DND-41 (cell line): ENCODE results near the gene CLCN3.

Source experiments
- EZH2 ChIP-seq: IDR thresholded peaks from 3 replicates; pipeline ENCODE4 v1.6.1; 2012; ENCODE audit warnings: borderline replicate concordance, low read depth, mild to moderate bottlenecking, moderate library complexity, low read length, inconsistent platforms; ENCODE audit not compliant: severe bottlenecking
- TF ChIP-seq, protein P1 (sequence below): IDR thresholded peaks from 2 replicates; pipeline ENCODE4 v1.5.1; 2012; ENCODE audit warnings: borderline replicate concordance, low read length, moderate library complexity, mild to moderate bottlenecking; ENCODE audit not compliant: poor library complexity, severe bottlenecking; ENCODE audit errors: extremely low read depth

DNA sequence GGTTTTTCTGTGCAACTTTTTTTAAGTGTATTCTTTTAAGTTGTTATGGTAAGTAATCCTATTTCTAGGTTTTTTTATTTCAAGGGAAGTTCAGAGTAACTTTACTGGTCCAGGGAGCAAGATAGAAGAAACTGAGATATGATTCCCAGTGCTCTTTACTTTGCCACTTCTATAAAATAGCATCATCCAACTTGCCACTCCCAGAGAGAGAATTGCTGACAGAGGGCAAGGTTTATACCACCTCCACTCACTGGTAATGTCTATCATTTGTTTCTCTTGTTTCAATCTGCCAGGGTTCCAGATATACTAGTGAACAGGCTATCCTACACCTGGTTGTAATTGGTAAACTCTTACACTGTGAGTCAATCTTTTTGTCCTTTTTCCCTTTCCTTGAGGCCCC is 3.5 kb upstream of the CLCN3 start:
- TF ChIP-seq, protein P1, sequence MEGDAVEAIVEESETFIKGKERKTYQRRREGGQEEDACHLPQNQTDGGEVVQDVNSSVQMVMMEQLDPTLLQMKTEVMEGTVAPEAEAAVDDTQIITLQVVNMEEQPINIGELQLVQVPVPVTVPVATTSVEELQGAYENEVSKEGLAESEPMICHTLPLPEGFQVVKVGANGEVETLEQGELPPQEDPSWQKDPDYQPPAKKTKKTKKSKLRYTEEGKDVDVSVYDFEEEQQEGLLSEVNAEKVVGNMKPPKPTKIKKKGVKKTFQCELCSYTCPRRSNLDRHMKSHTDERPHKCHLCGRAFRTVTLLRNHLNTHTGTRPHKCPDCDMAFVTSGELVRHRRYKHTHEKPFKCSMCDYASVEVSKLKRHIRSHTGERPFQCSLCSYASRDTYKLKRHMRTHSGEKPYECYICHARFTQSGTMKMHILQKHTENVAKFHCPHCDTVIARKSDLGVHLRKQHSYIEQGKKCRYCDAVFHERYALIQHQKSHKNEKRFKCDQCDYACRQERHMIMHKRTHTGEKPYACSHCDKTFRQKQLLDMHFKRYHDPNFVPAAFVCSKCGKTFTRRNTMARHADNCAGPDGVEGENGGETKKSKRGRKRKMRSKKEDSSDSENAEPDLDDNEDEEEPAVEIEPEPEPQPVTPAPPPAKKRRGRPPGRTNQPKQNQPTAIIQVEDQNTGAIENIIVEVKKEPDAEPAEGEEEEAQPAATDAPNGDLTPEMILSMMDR: no peak
- no peak for TF ChIP-seq EZH2
